Stimulated activated CD4-positive, alpha-beta T cell treated with anti-CD3 and anti-CD28 coated beads, Interleukin-4, amount 100 ng/mL, for 24 hours (primary cell): ENCODE measurements around the gene RRP8.

Experiments used
- DNase-seq: peaks from one replicate; pipeline ENCODE4 v3.0.0-alpha.2; 2020

RRP8 gene

GRCh38 chr11:6632116-6633073, 29.0 kb upstream of the RRP8 start:
- DNase-seq, result no peak

- no peak for DNase-seq
Observed at GRCh38 chr11:6631361-6631890, 28.0 kb upstream of the RRP8 start.

- no peak for DNase-seq
Observed at GRCh38 chr11:6630632-6631291, 27.3 kb upstream of the RRP8 start.

- no peak for DNase-seq
Observed at GRCh38 chr11:6629892-6630631, 26.6 kb upstream of the RRP8 start.

- no peak for DNase-seq
Observed at GRCh38 chr11:6629573-6629891, 26.1 kb upstream of the RRP8 start.

GRCh38 chr11:6628526-6628925, 25.1 kb upstream of the RRP8 start:
- no peak for DNase-seq

- DNase-seq, result no peak
Observed at GRCh38 chr11:6627762-6628241, 24.4 kb upstream of the RRP8 start.

- DNase-seq, result no peak
Observed at GRCh38 chr11:6626971-6627761, 23.8 kb upstream of the RRP8 start.

GRCh38 chr11:6625832-6626420, 22.5 kb upstream of the RRP8 start:
- no peak for DNase-seq

GRCh38 chr11:6625156-6625831, 21.9 kb upstream of the RRP8 start:
- DNase-seq, result no peak

- DNase-seq, result no peak
Observed at GRCh38 chr11:6623391-6624363, 20.3 kb upstream of the RRP8 start.

GRCh38 chr11:6622261-6623171, 19.1 kb upstream of the RRP8 start:
- no peak for DNase-seq

GRCh38 chr11:6621711-6622211, 18.3 kb upstream of the RRP8 start:
- no peak for DNase-seq

GRCh38 chr11:6620636-6621035, 17.2 kb upstream of the RRP8 start:
- no peak for DNase-seq

GRCh38 chr11:6619004-6619745, 15.8 kb upstream of the RRP8 start, which contains the start of gene TPP1:
TPP1 (minus strand) TSS chr11:6619422; CDS start chr11:6619400, 22 bp downstream.
- DNase-seq, result peak; percentile 91

GRCh38 chr11:6618117-6619003, 14.9 kb upstream of the RRP8 start:
- DNase-seq, result peak; percentile 74

- DNase-seq, result no peak
Observed at GRCh38 chr11:6617315-6617781, 13.9 kb upstream of the RRP8 start.
